GM23338 (cell line): ENCODE measurements around the gene AMOTL1. TPM values are rescaled to one million over a fixed set of nuclear protein-coding genes. Genes with fewer than 3 reads are reported as not detected.

Experiments used
- ATAC-seq: fragments of 200-7000 bp; cut with Tn5 transposase; 3 replicates; pipeline ENCODE4 v1.9.1; 2020
- DNase-seq: peaks from one replicate; pipeline ENCODE4 v3.0.0-alpha.2; 2015; ENCODE audit warnings: low spot score
- H2AFZ ChIP-seq: fragments of 200-600 bp; sonication (generic); 2 replicates; pipeline ENCODE4 v1.8.0; 2016; ENCODE audit warnings: antibody characterized with exemption, mild to moderate bottlenecking, moderate library complexity
- H3F3A ChIP-seq: fragments of 200-600 bp; sonication (generic); replicated peaks from 2 replicates; pipeline ENCODE4 v1.8.0; 2017; ENCODE audit warnings: antibody characterized with exemption, mixed run types, low read depth
- H3K27ac ChIP-seq: fragments of 200-600 bp; sonication (generic); 2 replicates; pipeline ENCODE4 v1.6.1; 2016; ENCODE audit warnings: low read depth
- H3K27me3 ChIP-seq: fragments of 200-600 bp; sonication (generic); 2 replicates; pipeline ENCODE4 v1.8.0; 2016; ENCODE audit warnings: mild to moderate bottlenecking, mixed run types, moderate library complexity; ENCODE audit not compliant: insufficient read depth
- H3K36me3 ChIP-seq: fragments of 200-600 bp; sonication (generic); 2 replicates; pipeline ENCODE4 v1.8.0; 2016; ENCODE audit warnings: mild to moderate bottlenecking; ENCODE audit not compliant: insufficient read depth
- H3K4me1 ChIP-seq: fragments of 200-600 bp; sonication (generic); 2 replicates; pipeline ENCODE4 v1.8.0; 2016; ENCODE audit warnings: mild to moderate bottlenecking, moderate library complexity; ENCODE audit not compliant: insufficient read depth
- H3K4me2 ChIP-seq: fragments of 200-600 bp; sonication (generic); 2 replicates; pipeline ENCODE4 v1.7.1; 2017; ENCODE audit warnings: mixed run types
- H3K4me3 ChIP-seq: fragments of 200-600 bp; sonication (generic); 2 replicates; pipeline ENCODE4 v1.6.1; 2016; ENCODE audit warnings: mixed run types
- H3K79me2 ChIP-seq: fragments of 200-600 bp; sonication (generic); replicated peaks from 2 replicates; pipeline ENCODE4 v1.8.0; 2017; ENCODE audit warnings: mild to moderate bottlenecking; ENCODE audit not compliant: insufficient read depth
- H3K9me2 ChIP-seq: fragments of 200-600 bp; sonication (generic); 2 replicates; pipeline ENCODE4 v1.8.0; 2017; ENCODE audit not compliant: insufficient read depth
- H4K20me1 ChIP-seq: fragments of 200-600 bp; sonication (generic); replicated peaks from 2 replicates; pipeline ENCODE4 v1.8.0; 2017; ENCODE audit warnings: mild to moderate bottlenecking; ENCODE audit not compliant: insufficient read depth
- H3K27ac Mint-ChIP-seq: 2 replicates; pipeline ENCODE4 v1.8.0; 2020; ENCODE audit warnings: inconsistent platforms, mild to moderate bottlenecking, moderate library complexity, mixed read lengths
- H3K27me3 Mint-ChIP-seq: 3 replicates; pipeline ENCODE4 v1.8.0; 2022; ENCODE audit warnings: low read depth, mild to moderate bottlenecking, moderate library complexity, mixed read lengths, inconsistent platforms; ENCODE audit not compliant: insufficient read depth, poor library complexity
- H3K36me3 Mint-ChIP-seq: 3 replicates; pipeline ENCODE4 v1.8.0; 2021; ENCODE audit warnings: low read depth, mild to moderate bottlenecking, inconsistent platforms, moderate library complexity, mixed read lengths
- H3K4me1 Mint-ChIP-seq: 3 replicates; pipeline ENCODE4 v1.8.0; 2020; ENCODE audit warnings: mild to moderate bottlenecking, inconsistent platforms, mixed read lengths
- H3K4me3 Mint-ChIP-seq: 3 replicates; pipeline ENCODE4 v1.8.0; 2021; ENCODE audit warnings: moderate library complexity, mild to moderate bottlenecking, inconsistent platforms, mixed read lengths
- H3K9me3 Mint-ChIP-seq: 3 replicates; pipeline ENCODE4 v1.8.0; 2020; ENCODE audit warnings: moderate library complexity, mild to moderate bottlenecking, inconsistent platforms, mixed read lengths
- CREB1 ChIP-seq: fragments of 250-450 bp; sonication (Bioruptor Pico); IDR thresholded peaks from 2 replicates; pipeline ENCODE4 v1.5.0; 2020; ENCODE audit warnings: low read depth, mild to moderate bottlenecking, moderate library complexity
- CTCF ChIP-seq, 2 experiments: fragments of 200-600 bp in 1 of 2; sonication (generic) in 1 of 2; conservative IDR thresholded peaks; 2 replicates each; pipeline versions ENCODE4 v1.5.1 to v1.6.1; 2016 to 2017; ENCODE audit warnings: antibody characterized with exemption in 2 of 2, low read depth in 2 of 2, mild to moderate bottlenecking in 2 of 2, moderate library complexity in 1 of 2
- EZH2 ChIP-seq: fragments of 200-600 bp; sonication (generic); IDR thresholded peaks from one replicate; pipeline ENCODE4 v1.8.0; 2017; ENCODE audit warnings: antibody characterized with exemption, mild to moderate bottlenecking, low read depth; ENCODE audit not compliant: unreplicated experiment
- EZH2phosphoT487 ChIP-seq: fragments of 200-600 bp; sonication (generic); IDR thresholded peaks from one replicate; pipeline ENCODE4 v1.8.1; 2018; ENCODE audit warnings: antibody characterized with exemption; ENCODE audit not compliant: unreplicated experiment
- JUNB ChIP-seq: IDR thresholded peaks from one replicate; pipeline ENCODE4 v1.6.1; 2016; ENCODE audit warnings: antibody characterized with exemption; ENCODE audit not compliant: unreplicated experiment
- NANOG ChIP-seq: IDR thresholded peaks from 2 replicates; pipeline ENCODE4 v1.6.1; 2016; ENCODE audit warnings: antibody characterized with exemption, borderline replicate concordance
- POLR2AphosphoS5 ChIP-seq: IDR thresholded peaks from 2 replicates; pipeline ENCODE4 v1.6.1; 2016; ENCODE audit warnings: antibody characterized with exemption, low read depth
- REST ChIP-seq: IDR thresholded peaks from one replicate; pipeline ENCODE4 v1.6.1; 2018; ENCODE audit warnings: antibody characterized with exemption; ENCODE audit not compliant: unreplicated experiment
- STAT1 ChIP-seq: IDR thresholded peaks from one replicate; pipeline ENCODE4 v1.6.1; 2016; ENCODE audit warnings: antibody characterized with exemption; ENCODE audit not compliant: unreplicated experiment
- ZNF114 ChIP-seq: fragments of 250-450 bp; sonication (Bioruptor Pico); IDR thresholded peaks from 2 replicates; pipeline ENCODE4 v1.5.0; 2020; ENCODE audit warnings: mild to moderate bottlenecking, moderate library complexity
- ZNF331 ChIP-seq: fragments of 250-450 bp; sonication (Bioruptor Pico); IDR thresholded peaks from 2 replicates; pipeline ENCODE4 v1.5.0; 2020; ENCODE audit warnings: low read depth, mild to moderate bottlenecking, moderate library complexity
- ZNF462 ChIP-seq: fragments of 250-450 bp; sonication (Bioruptor Pico); IDR thresholded peaks from 2 replicates; pipeline ENCODE4 v1.5.0; 2020; ENCODE audit warnings: mild to moderate bottlenecking, moderate library complexity
- polyA plus RNA-seq: library from polyadenylated mRNA; unstranded; fragments of >200 nt; fragmentation: Nextera tagmentation; extraction: Ambion mirVana; gene quantifications from 2 replicates; pipeline ENCODE4 v1.2.1, GENCODE V29; 2016
- total RNA-seq: library from RNA; depleted of rRNA; stranded (reverse); fragments of >200 nt; shearing (Covaris generic); gene quantifications from 2 replicates; pipeline ENCODE4 v1.2.3, GENCODE V29; 2014
- TF ChIP-seq, protein P1 (sequence below): IDR thresholded peaks from 2 replicates; pipeline ENCODE4 v1.6.1; 2016; ENCODE audit warnings: antibody characterized with exemption

The AMOTL1 gene
- total and polyA plus RNA-seq, 2 experiments from 2014 or later, result 4.3 to 18.7 TPM

GRCh38 chr11:94804874-94805273 is 36.7 kb downstream of the AMOTL1 start:
- Histone ChIP-seq H3K27me3 (no peaks in the 10 kb centered on the region), H3F3A (no peaks in the 10 kb centered on the region), H3K4me1 (peaks cover 5% of the 10 kb centered on the region; the same call in 1 of the 2 replicates), H3K36me3 (no peaks in the 10 kb centered on the region), H3K4me2 (no peak overlapping the region), H2AFZ (no peak overlapping the region), H3K4me3 (no peak overlapping the region), H4K20me1 (peaks cover 2% of the 10 kb centered on the region; the same call in 1 of the 2 replicates), H3K27ac (no peak overlapping the region), H3K79me2 (0 out of 2 replicates have a peak, but pooled peaks cover 3% of the 10 kb centered on the region), H3K9me2 (no peaks in the 10 kb centered on the region)
- no peaks in the 10 kb centered on the region for H3K27me3 Mint-ChIP-seq
- no peak overlapping the region for H3K4me3 Mint-ChIP-seq
- ATAC-seq (no peak), DNase-seq (no peak)
- H3K27ac Mint-ChIP-seq, result no peak overlapping the region
- H3K4me1 Mint-ChIP-seq, result peaks cover 5% of the 10 kb centered on the region
- TF ChIP-seq EZH2 (no peak), JUNB (no peak), CTCF (conservative IDR thresholded peaks at IDR 0.05; ENCODE audit: low read depth in 2 of 2) (no peak), NANOG (no peak), REST (no peak), CREB1 (CRISPR knock-in tag) (no peak), EZH2phosphoT487 (no peak), STAT1 (no peak), ZNF462 (CRISPR knock-in tag) (no peak), ZNF114 (CRISPR knock-in tag) (no peak), ZNF331 (CRISPR knock-in tag) (no peak), POLR2AphosphoS5 (no peak)
- TF ChIP-seq, protein P1, sequence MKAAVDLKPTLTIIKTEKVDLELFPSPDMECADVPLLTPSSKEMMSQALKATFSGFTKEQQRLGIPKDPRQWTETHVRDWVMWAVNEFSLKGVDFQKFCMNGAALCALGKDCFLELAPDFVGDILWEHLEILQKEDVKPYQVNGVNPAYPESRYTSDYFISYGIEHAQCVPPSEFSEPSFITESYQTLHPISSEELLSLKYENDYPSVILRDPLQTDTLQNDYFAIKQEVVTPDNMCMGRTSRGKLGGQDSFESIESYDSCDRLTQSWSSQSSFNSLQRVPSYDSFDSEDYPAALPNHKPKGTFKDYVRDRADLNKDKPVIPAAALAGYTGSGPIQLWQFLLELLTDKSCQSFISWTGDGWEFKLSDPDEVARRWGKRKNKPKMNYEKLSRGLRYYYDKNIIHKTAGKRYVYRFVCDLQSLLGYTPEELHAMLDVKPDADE, result no peak
- H3K36me3 Mint-ChIP-seq, result peaks cover 31% of the 10 kb centered on the region
- no peaks in the 10 kb centered on the region for H3K9me3 Mint-ChIP-seq
